Muscle layer of duodenum (tissue), 2 donors: Measurements from ENCODE around the gene GJD4.

Experiments used
- H3K27ac ChIP-seq: one replicate; pipeline ENCODE4 v1.7.0; 2013; ENCODE audit warnings: mild to moderate bottlenecking, low read length
- H3K27me3 ChIP-seq: one replicate; pipeline ENCODE4 v1.7.0; 2013; ENCODE audit warnings: low read depth, mild to moderate bottlenecking, control low read depth, low read length
- H3K36me3 ChIP-seq, 2 donors: one replicate each; pipeline ENCODE4 v1.7.0; 2013; ENCODE audit warnings: low read length in 2 of 2, control low read depth in 1 of 2, mild to moderate bottlenecking in 1 of 2; ENCODE audit not compliant: insufficient read depth in 2 of 2, control insufficient read depth in 1 of 2
- H3K4me1 ChIP-seq, 2 donors: one replicate each; pipeline ENCODE4 v1.7.0; 2013; ENCODE audit warnings: low read length in 2 of 2, mild to moderate bottlenecking in 2 of 2, control low read depth in 1 of 2, moderate library complexity in 1 of 2; ENCODE audit not compliant: insufficient read depth in 2 of 2, control insufficient read depth in 1 of 2
- H3K4me3 ChIP-seq, 2 donors: one replicate each; pipeline ENCODE4 v1.7.0; 2013; ENCODE audit warnings: low read length in 2 of 2, low read depth in 1 of 2, mild to moderate bottlenecking in 1 of 2
- H3K9me3 ChIP-seq, 2 donors: one replicate each; pipeline ENCODE4 v1.7.0; 2013; ENCODE audit warnings: low read length in 2 of 2, control low read depth in 1 of 2, mild to moderate bottlenecking in 1 of 2; ENCODE audit not compliant: control insufficient read depth in 1 of 2
- donor health status: healthy.

Gene GJD4

DNA sequence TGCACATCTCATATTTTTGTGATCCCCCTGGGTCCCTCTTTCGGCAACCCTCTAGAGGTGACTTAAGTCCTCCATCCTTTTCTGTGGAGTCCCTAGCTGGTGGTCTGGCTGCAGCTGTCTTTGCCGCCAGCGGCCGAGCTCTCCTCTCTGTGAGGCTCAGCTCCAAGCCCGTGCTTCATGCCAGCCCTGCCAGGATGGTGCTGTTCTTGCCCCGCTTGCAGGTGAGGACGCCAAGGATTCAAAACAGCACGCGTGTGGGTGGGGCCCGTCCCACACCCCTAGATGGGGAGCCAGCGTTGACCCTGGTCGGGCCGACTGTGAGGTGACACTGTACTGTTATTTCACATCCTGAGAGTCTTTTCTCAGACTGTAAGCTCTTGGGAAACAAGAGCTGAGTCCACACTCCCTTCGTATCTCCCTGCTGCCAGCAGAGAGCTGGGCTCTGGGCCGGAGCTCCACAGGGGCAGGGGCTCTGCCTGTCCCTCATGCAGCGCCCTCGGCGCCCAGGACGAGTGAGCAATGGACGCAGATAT lies 36.6 kb upstream of the GJD4 start:
- H3K4me1 ChIP-seq, result peaks cover 8 to 23% of the 10 kb centered on the region in 2 donors
- no peaks in the 10 kb centered on the region for H3K27me3 ChIP-seq
- no peak overlapping the region for H3K27ac ChIP-seq
- H3K9me3 ChIP-seq, result no peaks in the 10 kb centered on the region
- peaks cover 26 to 35% of the 10 kb centered on the region in 2 donors for H3K36me3 ChIP-seq
- no peak overlapping the region for H3K4me3 ChIP-seq

DNA sequence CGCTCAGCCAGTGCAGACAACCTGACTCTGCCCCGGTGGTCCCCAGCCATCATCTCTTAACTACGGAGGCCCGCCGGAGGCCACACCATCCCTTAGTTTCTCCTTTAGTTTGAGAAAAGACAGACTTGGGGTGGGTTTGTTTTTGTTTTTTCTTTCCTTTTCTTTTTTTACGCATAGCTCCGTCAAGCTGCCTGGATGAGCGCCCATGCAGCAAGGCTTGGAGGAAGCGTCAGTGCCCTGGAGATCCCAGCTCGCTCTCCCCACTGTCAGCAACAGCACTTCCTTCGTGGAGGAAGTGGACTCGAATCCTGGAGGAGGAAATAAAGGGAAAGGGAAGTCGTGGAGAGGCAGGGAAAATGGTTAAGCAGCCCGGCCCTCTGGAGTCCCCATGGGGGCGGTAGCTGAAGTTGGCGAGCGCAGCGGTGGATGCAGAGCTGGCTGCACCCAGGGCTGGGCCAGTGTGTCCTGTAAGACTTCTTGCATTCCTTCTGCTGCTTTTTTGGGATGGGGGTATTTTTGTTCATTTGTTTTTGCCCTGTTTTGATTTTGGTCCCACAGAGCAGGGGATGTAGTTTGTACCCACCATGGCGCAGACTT lies 35.9 kb upstream of the GJD4 start:
- Histone ChIP-seq H3K9me3 (no peaks in the 10 kb centered on the region), H3K36me3 (peaks cover 26 to 35% of the 10 kb centered on the region in 2 donors), H3K4me3 (no peak overlapping the region), H3K27ac (no peak overlapping the region), H3K27me3 (no peaks in the 10 kb centered on the region), H3K4me1 (peaks cover 7 to 21% of the 10 kb centered on the region in 2 donors)

DNA sequence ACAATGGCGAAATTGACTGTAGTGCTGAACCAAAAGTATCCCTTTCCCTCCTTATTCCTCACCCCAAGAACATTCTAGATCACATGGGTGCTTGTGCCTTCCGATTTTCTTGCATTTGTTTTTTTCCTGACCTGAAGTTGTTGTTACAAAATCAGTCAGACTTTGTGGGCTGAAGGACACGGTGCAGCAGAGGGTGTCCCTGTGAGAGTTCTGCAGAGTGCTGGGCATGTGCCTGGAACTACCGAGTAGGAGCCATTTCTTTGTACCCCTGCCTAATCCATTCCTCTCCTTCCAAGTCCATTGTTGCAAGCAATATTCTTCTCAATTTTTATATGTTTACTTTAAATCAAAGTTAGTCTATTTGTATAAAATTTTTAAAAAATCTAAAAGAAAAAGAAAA lies 35.3 kb upstream of the GJD4 start:
- H3K27me3 ChIP-seq, result no peaks in the 10 kb centered on the region
- H3K9me3 ChIP-seq, result no peaks in the 10 kb centered on the region
- H3K36me3 ChIP-seq, result peaks cover 26 to 41% of the 10 kb centered on the region in 2 donors
- H3K27ac ChIP-seq, result no peak overlapping the region
- H3K4me1 ChIP-seq, result peaks cover under 1 to 15% of the 10 kb centered on the region in 2 donors
- no peak overlapping the region for H3K4me3 ChIP-seq

DNA sequence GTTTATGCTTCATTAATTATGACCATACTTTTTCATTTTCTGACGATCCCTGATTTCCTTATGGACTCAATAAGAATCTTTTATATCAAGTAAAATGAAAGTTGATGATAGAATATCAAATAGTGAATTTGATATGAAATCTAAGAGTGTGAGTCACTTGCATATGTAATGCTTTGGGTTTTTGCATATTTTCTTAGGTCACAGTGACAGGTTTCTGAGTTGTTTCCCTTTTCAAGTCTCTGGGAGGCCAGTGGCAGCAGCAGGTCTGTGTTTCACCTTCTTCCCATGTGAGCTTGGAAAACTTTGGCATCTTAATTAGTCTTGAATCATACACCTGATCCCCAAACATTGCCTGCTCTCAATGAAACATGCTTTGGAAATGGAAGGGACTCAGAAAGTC lies 34.7 kb upstream of the GJD4 start:
- Histone ChIP-seq H3K27ac (no peak overlapping the region), H3K36me3 (peaks cover 26 to 46% of the 10 kb centered on the region in 2 donors), H3K4me1 (peaks cover 0 to 9% of the 10 kb centered on the region in 2 donors), H3K4me3 (no peak overlapping the region), H3K9me3 (no peaks in the 10 kb centered on the region), H3K27me3 (no peaks in the 10 kb centered on the region)

DNA sequence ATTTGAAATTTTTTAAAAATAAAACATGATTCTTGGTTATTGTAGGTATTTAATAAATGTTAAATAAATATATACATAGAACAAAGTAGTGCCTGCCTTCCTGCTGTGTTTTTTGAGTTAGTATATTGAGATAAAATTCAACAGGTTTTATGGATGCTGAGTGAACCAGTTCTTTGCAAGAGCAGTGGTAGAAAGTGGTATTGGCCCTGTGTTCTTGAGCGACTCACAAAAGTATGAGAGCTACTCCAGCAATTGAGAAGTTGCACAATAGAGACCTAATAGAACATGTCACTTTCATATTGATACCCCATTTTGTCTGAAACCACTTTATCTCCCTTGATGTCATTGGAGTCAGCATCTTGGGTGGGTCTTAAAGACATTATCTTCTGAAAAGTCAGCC lies 32.6 kb upstream of the GJD4 start:
- H3K4me1 ChIP-seq, result no peaks in the 10 kb centered on the region
- no peak overlapping the region for H3K4me3 ChIP-seq
- H3K27me3 ChIP-seq, result no peaks in the 10 kb centered on the region
- H3K36me3 ChIP-seq, result peaks cover 26 to 41% of the 10 kb centered on the region in 2 donors
- H3K27ac ChIP-seq, result no peak overlapping the region
- no peaks in the 10 kb centered on the region for H3K9me3 ChIP-seq

DNA sequence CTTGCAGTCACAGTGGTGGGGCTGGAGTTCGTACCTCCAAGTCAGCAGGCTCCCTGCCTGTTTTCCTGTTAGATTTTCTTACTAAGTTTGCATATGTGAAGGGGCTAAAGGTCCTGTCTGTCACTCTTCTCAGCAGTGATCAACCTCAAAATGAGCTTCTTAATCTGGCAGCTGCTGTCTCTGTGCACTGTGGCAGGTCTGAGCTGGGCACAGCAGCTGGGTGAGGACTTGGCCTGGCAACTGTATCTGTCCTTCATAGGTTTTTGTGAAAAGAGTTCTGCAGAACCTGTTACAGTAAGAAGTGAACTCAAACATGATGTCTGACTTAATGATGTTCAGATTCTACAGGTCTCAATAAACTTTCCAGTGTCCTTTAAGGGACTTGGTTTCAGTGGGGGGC lies 31.3 kb upstream of the GJD4 start:
- Histone ChIP-seq H3K4me3 (no peak overlapping the region), H3K36me3 (peaks cover 14 to 30% of the 10 kb centered on the region in 2 donors), H3K4me1 (no peaks in the 10 kb centered on the region), H3K27ac (no peak overlapping the region), H3K27me3 (no peaks in the 10 kb centered on the region), H3K9me3 (no peaks in the 10 kb centered on the region)

DNA sequence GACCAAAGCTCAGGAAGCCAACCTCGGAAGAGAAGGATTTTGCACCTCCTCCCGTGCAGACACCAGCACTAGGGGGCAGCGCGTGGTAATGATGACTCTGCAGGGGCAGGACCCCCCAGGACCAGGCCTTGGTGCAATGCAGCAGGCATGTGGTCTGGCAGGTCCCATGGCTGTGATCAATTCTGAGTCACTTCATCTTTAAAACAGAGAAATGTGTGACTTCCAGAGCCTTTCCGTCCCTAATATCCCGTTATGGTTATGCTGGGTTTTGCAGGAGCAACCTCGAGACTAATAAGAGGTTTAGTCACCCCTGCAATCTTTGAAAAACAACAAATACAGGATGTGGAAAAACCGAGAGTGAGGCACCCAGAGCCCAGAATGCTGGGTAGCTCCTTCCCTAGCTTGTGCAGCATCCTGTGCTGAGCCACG lies 30.2 kb upstream of the GJD4 start:
- Histone ChIP-seq H3K27me3 (no peaks in the 10 kb centered on the region), H3K4me3 (no peak overlapping the region), H3K4me1 (no peaks in the 10 kb centered on the region), H3K9me3 (no peaks in the 10 kb centered on the region), H3K27ac (no peak overlapping the region), H3K36me3 (peaks cover 6 to 19% of the 10 kb centered on the region in 2 donors)

DNA sequence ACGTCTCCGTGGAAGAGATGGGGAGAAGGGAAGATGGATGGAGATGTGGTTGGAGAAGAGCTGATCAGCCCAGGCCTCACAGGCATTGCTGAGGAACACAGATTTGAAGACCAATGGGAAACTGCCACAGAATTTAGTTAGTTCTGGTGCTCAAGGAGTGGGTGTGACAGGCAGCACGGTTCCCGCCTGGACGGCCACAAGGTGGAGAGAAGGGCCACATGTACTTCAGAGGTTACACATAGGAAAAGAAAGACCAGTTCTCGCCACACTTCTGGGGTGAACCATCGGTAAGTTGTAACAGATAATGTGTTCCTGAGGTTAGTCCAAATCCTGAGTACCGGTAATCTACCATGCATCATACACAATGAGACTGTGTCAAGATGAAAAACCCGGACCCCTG lies 29.5 kb upstream of the GJD4 start:
- Histone ChIP-seq H3K4me1 (no peaks in the 10 kb centered on the region), H3K27ac (no peak overlapping the region), H3K4me3 (no peak overlapping the region), H3K36me3 (peaks cover under 1 to 13% of the 10 kb centered on the region in 2 donors), H3K9me3 (no peaks in the 10 kb centered on the region), H3K27me3 (no peaks in the 10 kb centered on the region)

DNA sequence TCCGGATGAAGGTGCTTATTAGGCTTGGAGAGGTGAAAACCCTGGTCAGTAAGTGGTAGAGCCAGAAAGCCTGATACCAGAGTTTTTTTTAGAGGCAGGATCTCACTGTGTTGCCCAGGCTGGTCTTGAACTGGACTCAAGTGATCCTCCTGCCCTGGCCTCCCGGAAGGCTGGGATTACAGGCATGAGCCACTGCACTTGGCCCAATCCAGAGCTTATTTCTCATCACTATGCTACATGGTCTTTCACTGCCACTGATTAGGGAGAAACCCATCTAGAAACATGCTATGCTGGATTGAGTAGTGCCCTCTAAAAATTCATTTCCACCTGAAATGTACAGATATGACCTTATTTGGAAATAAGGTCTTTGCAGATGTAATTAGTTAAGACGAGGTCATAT lies 28.4 kb upstream of the GJD4 start:
- H3K4me1 ChIP-seq, result no peaks in the 10 kb centered on the region
- peaks cover 0 to 12% of the 10 kb centered on the region in 2 donors for H3K36me3 ChIP-seq

DNA sequence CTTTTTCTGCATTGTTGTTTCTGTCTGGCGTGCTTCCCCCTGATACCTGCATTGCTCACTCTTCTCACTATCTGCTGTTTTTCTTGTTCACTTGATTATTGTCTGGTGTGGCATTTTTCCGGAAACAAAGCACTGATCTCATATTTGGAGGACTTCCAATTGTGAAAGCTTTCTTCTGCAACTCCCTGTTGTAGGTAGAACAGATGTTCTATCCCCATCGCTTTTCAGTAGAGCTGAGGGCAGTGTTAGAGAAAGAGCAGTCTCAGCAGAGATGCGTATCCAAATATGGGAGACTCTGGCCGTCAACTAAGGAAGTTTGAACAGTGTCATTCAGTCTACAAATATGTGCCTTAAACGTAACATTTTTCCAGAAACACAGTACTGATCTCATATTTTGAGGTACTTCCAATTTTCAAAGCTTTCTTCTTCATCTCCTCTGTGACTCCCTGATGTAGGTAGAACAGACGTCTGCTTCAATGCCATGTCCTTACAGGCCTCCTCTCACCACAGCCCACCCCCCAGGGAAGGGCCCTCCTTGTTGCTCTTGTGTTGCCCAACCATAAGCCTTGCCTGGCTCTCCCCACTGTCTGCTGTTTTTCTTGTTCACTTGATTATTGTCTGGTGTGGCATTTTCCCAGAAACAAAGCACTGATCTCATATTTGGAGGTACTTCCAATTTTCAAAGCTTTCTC lies 27.1 kb upstream of the GJD4 start:
- H3K4me3 ChIP-seq, result no peak overlapping the region
- no peaks in the 10 kb centered on the region for H3K9me3 ChIP-seq
- no peaks in the 10 kb centered on the region for H3K27me3 ChIP-seq
- no peaks in the 10 kb centered on the region for H3K4me1 ChIP-seq
- no peak overlapping the region for H3K27ac ChIP-seq
- H3K36me3 ChIP-seq, result peaks cover 0 to 12% of the 10 kb centered on the region in 2 donors

More for the DNA sequence above, 28.4 kb upstream of the GJD4 start:
- no peak overlapping the region for H3K27ac ChIP-seq
- no peaks in the 10 kb centered on the region for H3K9me3 ChIP-seq
- no peak overlapping the region for H3K4me3 ChIP-seq
- no peaks in the 10 kb centered on the region for H3K27me3 ChIP-seq

DNA sequence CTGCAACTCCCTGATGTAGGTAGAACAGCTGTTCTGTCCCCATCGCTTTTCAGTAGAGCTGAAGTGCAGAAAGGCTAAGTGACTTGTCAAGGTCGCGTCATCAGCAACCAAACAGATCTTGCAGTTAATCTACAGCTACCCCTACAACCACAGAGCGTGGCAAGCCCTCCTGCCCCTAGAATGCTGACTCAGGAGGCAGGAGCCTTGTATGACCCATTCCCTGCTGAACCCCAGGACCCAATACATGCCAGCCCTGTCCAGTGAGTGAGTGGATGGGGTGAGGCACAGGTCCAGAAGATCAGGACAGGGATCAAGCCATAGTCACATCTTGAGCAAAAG lies 26.6 kb upstream of the GJD4 start:
- H3K27ac ChIP-seq, result no peak overlapping the region
- no peaks in the 10 kb centered on the region for H3K4me1 ChIP-seq
- H3K4me3 ChIP-seq, result no peak overlapping the region
- no peaks in the 10 kb centered on the region for H3K27me3 ChIP-seq
- peaks cover 0 to 12% of the 10 kb centered on the region in 2 donors for H3K36me3 ChIP-seq
- no peaks in the 10 kb centered on the region for H3K9me3 ChIP-seq
